HG02610 (cell line): ENCODE results near the gene TBXT.
A peak's percentile ranks its signal among the peaks of the same experiment; 100 is the strongest.
"Not testable (repeated sequence)": the region's sequence is repeated elsewhere in the genome, so short reads cannot be mapped to it uniquely, and the experiment has no call there.

Source experiments
- ATAC-seq: cut with Tn5 transposase; IDR thresholded peaks from one replicate; pipeline ENCODE4 v1.9.1; 2021; ENCODE audit warnings: mild to moderate bottlenecking, moderate library complexity; ENCODE audit not compliant: unreplicated experiment

The TBXT gene, protein sequence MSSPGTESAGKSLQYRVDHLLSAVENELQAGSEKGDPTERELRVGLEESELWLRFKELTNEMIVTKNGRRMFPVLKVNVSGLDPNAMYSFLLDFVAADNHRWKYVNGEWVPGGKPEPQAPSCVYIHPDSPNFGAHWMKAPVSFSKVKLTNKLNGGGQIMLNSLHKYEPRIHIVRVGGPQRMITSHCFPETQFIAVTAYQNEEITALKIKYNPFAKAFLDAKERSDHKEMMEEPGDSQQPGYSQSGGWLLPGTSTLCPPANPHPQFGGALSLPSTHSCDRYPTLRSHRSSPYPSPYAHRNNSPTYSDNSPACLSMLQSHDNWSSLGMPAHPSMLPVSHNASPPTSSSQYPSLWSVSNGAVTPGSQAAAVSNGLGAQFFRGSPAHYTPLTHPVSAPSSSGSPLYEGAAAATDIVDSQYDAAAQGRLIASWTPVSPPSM

GRCh38 chr6:166167801-166168615 lies at the start of gene TBXT:
Gene TBXT (minus strand): TSS chr6:166167851. CDS start chr6:166167591, 260 bp downstream.
- peak; percentile 79 for ATAC-seq

GRCh38 chr6:166207284-166207561 lies 39.6 kb upstream of the TBXT start:
- no peak for ATAC-seq

- no peak for ATAC-seq
Measured at GRCh38 chr6:166206510-166207283, 39.0 kb upstream of the TBXT start.

GRCh38 chr6:166206066-166206465 lies 38.4 kb upstream of the TBXT start:
- ATAC-seq: no peak

DNA sequence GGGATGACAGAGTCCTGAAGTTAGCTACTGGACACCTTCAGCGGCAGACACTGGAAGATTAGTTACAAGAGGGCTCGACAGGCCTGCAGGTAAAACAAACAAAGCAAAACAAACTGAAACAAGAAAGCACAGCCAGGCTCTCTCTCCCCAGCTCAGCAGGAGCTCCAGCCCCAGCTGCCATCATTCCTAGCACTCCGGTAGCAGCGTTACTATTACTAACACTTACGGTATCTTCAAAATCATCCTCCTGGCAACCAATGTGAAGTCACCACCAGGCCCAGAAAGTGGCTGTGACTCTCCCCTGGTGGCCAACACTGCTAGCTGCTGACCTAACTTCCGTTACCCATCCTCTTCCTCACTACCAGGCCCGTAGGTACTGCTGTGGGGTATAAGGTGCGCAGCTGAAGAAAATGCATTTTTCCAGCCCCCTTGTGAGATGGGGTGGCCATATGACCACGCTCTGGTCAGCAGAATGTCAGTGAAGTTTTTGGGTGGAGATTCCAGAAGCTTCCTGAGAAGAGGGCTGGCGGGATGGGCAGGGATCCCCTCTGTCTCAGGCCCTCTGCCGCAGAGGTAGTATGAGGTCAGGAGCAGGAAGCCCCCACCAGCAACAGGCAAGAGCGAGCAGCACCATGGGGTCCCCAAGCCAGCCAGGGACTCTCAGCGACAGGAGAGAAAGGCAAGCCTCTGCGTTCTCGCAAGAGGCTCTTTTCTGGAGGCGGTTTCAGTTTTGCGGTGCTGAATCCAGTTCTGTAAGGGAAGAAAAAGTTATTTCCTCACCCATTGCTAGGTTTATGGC lies 37.4 kb upstream of the TBXT start:
- no peak for ATAC-seq

DNA sequence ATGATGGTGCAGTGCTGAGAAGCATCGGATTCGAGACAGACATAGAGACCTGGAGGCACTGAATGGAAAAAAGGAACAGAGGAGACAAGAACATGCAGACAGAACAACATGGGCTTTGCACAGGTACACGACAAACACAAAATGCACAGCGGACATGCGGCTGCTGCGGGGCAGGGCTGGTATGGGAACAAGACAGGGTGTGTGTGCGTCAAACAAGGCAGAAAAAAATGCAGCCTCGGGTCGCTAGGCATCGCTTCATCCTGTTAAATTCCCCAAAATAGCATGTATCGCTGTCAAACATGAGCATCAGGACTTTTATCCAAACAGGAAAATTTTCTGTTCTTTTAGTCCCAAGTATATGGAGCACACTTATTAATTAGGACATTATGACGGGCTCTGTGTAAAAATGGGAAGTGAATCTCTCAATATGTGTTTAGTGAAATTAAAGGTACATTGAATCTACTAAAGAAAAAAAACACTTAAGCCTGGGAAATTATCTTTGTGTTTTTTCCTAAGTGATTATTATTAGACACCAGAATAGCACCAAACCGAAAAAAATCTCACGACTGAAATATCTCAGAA lies 36.1 kb upstream of the TBXT start:
- ATAC-seq: no peak

DNA sequence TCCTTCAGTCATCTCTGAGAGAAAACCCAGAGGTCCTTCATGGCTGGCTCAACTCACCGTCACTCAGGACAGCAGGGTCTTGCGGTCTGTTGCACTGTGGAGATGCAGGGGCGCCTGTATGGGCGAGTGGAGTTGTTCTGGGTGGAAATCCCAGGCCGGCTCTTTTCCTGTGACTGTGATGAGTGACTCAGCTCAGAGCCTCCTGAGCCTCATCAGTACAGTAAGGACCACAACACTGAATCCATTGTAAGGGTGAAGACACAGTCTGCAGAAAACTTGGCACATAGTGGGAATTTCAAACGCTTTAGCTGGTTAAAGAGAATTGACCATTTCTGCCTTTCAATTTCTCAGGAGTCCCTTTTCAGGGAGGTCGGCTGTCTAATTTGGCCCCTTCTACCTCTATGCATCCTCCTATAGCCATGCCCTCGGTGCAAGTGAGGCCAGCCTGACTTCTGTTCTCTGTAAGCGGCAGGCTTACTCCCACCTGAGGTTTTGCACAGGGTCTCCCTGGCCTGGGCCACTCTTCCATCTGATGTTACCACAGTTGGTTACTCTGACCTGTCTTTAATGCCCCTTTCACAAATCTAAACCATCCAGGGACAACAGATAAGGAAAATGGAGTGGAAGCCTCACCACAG lies 35.5 kb upstream of the TBXT start:
- ATAC-seq: peak; percentile 32

DNA sequence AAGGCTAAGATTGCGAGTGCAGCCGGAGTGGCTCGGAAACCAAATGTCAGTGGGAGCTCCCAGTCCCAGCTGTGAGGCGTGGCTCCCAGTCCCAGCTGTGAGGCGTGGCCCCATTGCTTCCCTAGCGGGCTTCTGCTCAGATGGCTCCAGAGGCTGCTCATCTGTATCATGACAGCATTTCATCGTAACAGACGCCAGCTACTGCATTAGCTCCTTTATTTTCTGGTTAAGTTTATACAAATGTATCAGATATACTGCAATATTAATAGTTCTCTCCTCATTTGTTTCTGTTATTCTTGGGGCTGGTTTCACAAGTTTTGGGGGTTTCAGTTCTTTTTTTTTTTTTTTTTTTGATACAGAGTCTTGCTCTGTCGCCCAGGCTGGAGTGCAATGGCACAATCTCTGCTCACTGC lies 34.7 kb upstream of the TBXT start:
- peak; percentile 89 for ATAC-seq

GRCh38 chr6:166201878-166202277 lies 34.2 kb upstream of the TBXT start:
- peak; percentile 16 for ATAC-seq

- ATAC-seq: no peak
Measured at GRCh38 chr6:166197361-166197760, 29.7 kb upstream of the TBXT start.

DNA sequence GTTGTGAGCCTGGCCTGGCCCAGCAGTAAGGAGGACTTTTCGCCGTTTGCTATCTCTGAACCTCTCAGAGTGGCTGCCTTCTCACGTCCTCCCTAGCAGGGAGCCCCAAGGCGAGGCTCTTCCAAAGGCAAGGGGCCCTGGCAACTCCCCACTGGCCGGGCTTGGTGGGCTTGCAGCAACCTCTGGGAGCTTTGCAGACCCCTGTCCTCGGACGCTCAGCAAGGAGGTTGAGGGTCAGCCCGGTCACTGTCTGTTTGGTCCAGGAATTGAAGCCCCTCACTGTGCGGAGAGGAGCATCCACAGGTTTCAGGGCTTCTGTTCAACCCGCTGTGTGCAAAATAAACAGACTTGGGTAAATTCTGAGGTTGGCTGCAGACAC lies 28.2 kb upstream of the TBXT start:
- ATAC-seq: no peak

GRCh38 chr6:166194914-166195859 lies 27.5 kb upstream of the TBXT start:
- ATAC-seq: peak; percentile 75

DNA sequence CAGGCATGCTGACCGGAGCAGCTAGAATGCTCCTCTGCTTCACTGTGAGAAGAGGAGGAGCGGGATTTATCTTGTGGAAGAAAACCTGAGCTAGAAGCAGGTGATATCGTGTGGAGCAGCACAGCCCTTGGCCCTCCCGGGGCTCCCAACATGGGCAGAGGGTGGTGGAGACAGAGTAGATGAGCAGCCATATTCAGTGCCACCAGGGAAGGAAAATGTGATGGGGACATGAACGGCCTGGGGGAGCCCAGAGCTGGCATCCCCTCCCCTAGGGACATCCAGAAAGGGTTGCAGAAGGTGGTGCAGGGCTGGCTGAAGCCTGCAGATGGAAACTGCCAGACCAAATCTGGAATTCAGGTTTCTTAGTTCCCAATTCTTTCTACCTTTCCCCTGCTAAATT lies 24.9 kb upstream of the TBXT start:
- no peak for ATAC-seq

DNA sequence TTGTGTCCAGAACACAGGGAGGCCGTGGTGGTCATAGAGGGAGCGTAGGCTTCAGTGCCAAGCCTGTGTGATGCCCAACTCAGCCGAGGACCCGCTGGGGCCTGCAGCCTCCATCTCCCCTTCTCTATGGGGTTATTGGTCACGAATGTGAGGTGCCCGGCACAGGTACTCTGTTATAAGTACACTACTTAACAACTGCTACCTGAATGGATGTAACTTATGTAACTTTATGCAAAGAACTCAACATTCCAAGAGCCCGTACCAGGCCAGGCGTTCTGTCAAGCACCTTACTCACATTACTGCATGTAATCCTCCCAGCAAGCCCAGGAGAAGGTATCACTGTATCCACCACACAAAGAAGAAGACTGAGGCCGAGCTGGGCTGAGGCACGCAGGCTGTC lies 24.5 kb upstream of the TBXT start:
- no peak for ATAC-seq

DNA sequence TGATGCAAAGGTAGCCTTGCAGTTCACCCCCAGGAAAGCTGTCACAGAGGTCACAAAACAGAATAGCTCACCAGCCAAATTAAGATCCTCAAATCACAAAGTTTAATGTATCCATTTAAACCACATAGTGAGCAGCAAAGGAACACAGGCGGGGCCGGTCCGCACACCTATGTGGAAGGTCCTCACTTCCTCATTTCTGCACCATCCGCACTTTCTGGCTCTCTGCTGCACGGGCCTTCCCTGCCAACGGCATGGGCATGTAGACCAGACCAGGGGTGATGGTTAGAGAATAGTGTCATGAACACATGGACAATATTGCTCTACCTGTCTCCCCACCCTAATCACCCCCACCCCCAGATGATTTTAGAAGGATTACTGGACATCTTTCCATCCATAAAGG lies 12.1 kb upstream of the TBXT start:
- no peak for ATAC-seq

- ATAC-seq: no peak
Measured at GRCh38 chr6:166176106-166176505, 8.5 kb upstream of the TBXT start.

DNA sequence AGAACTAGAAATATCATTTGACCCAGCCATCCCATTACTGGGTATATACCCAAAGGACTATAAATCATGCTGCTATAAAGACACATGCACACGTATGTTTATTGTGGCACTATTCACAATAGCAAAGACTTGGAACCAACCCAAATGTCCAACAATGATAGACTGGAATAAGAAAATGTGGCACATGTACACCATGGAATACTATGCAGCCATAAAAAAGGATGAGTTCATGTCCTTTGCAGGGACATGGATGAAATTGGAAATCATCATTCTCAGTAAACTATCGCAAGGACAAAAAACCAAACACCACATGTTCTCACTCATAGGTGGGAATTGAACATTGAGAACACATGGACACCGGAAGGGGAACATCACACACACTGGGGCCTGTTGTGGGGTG lies 7.4 kb upstream of the TBXT start:
- ATAC-seq: not testable (repeated sequence)

DNA sequence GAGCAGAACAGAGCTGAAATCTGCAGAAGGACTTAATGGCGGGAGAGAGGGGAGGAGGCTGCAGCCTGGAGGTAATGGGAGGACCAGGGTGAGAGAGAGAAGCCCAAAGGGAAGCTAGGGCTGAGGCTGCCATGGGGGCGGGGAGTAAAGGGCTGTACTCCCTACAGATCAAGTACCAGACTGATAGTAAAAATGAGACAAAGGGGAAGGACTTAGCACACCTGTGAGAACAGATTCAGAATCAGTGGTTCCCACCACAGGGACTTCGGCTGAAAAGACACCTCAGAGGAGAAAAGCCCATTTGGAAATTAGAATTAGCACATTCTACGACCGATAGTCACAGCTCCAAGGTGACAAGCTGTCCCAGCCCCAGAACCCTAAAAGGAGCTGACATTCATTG lies 6.4 kb upstream of the TBXT start:
- ATAC-seq: peak; percentile 72
